Measurements from ENCODE around the gene CC2D1B.

Gene CC2D1B

DNA sequence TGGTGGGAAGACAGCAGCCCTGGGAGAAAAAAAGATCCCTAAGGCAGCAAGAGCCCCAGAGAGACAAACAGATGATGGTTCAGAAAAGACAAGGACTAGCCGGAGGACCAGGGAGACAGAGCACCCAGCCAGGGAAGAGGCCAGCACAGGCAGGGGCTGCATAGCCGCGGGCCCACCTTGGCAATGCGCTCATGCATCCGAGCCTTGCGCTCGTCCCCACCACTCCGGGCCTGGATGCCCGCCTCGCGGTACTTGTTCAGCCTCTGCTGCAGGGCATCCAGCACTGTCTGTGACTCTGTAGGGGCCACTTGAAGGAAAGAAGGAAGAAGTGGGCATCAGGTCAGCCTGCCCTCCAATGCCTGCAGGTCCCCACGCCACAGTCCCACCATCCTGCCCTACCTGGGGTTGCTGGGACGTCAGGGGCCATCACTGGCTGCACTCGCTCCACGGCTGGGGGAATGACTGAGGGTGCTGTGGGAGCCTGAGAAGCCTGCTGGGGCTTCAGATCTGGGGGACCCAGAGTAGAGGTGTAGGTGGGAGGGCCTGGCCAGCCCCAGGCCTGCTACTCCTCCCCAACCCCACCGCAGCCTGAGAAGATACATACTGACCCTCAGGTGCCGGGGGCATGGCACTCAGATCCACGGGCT lies 7.0 kb downstream of the CC2D1B start:
- DNase-seq, result no peak

DNA sequence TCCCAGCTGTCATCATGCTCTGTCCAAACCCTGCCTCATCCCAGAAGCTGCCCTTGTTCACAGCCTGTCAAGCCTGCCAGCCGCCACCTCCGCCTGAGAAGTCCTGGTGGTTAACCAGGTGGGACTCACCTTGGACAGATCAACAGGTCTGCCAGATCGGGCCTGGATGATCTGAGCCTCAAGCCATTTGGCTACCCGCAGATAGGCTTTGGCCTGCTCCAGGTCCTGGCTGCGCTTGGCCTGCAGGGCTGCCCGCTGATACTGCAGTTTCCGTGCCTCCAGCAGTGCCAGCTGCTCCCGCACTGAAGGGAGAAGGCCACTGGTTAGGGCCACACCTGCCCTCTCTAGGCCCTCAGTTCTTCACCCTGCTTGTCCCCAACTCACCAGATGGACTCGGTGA lies 8.6 kb downstream of the CC2D1B start:
- DNase-seq, result no peak

GRCh38 chr1:52356818-52357355 lies 9.1 kb downstream of the CC2D1B start:
- no peak for DNase-seq

- DNase-seq, result no peak
These were observed 10.0 kb downstream of the CC2D1B start for GRCh38 chr1:52355847-52356505.

DNA sequence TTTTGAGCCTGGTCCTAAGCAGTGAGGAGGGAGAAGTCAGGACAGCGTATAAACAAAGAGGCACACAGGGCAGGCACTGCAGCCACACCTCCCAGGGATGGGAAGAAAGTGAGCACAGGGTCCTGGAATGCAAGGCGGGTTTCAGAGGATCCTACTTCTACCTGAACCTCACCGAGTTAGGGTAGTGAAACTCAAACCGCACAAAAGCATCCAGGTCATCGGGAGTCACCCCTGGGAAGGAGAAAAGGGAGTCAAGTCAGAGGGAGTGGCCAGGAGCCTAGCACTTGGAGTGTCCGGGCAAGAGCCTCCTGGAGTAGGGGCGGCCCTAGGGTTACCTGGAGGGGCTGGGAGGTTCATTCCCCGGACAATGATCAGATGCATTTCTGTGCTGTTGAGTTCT lies 10.6 kb downstream of the CC2D1B start:
- no peak for DNase-seq

DNA sequence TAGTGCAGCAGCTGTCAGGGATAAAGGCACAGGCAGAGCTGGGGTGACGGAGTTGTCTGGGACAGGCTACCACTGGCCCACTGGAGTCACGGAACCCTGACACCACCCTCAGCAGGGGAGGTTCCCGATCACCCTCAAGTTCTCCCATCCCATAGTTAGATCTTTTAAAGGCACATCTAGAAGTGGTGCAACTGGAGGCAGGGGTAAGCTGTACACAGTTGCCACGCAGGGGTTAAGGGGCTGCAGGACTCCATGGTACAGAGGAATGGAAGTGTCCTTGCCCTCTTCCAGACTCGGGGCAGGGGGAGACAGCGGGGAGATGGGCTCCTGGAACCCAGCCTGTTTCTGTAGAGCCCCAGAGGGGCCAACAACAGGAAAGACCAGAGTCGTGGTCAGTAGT lies 13.3 kb downstream of the CC2D1B start:
- no peak for DNase-seq

- DNase-seq, result no peak
These were observed 17.2 kb downstream of the CC2D1B start for GRCh38 chr1:52348704-52349300.

- no peak for DNase-seq
These were observed 19.4 kb downstream of the CC2D1B start for GRCh38 chr1:52346653-52347052.

GRCh38 chr1:52345252-52345651 lies 20.8 kb downstream of the CC2D1B start:
- no peak for DNase-seq

DNA sequence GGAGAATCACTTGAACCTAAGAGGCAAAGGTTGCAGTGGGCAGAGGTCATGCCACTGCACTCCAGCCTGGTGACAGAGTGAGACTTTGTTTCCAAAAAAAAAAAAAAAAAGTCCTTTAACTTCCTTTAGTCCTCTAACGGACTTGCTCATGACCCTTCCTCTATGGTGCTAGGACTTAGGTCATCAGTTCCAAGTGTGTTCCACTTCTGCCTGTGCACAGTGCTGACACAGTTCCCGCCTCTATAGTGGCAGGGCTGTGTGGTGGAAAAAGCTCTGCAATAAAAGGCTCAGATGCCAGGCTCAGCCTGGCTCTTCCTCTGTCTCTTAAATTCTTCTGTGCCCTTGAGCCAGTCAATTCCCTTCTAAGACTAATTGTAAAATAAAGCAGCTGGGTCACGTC lies 22.0 kb downstream of the CC2D1B start:
- no peak for DNase-seq

- DNase-seq, result no peak
These were observed 24.2 kb downstream of the CC2D1B start for GRCh38 chr1:52341655-52342260.

DNA sequence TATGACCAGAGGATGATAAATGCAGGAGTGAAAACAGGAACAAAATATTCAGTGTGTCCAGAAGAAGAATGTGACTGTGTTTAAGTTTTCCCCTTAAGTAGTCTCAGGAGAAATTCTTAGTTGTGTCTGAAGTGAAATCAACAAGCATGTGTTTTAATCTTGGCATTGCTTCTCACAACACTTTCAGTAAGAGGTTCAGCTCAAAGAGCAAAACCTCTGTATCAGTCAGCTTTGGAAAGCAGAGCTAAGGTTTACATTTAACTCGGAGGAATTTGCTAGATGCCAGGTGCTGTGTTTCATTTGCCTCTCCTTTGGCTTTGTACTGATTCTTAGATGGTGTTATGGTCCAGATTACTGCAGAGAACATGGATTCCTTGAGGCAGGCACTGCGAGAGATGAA lies 28.6 kb downstream of the CC2D1B start:
- no peak for DNase-seq

GRCh38 chr1:52334906-52335528 lies 31.0 kb downstream of the CC2D1B start:
- DNase-seq, result no peak

DNA sequence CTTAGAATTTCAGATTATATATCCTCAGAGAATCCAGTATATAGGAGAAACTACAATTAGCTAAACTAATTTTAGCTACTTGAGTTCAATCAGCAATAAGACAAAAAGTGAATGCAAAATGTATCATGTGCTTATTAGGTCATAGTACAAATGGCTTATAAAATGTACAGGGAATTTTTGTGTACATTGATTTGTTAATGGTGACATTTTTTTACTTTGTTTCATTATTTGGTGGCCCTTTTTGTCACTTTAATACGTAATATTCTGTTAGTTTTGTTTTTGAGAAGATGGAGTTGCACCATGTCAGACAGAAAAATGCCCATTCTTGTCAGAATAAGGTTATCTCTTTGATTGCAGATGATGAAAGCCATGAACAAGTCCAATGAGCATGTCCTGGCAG lies 33.6 kb downstream of the CC2D1B start:
- DNase-seq, result no peak

- DNase-seq, result no peak
These were observed 37.4 kb downstream of the CC2D1B start for GRCh38 chr1:52328615-52329014.

DNA sequence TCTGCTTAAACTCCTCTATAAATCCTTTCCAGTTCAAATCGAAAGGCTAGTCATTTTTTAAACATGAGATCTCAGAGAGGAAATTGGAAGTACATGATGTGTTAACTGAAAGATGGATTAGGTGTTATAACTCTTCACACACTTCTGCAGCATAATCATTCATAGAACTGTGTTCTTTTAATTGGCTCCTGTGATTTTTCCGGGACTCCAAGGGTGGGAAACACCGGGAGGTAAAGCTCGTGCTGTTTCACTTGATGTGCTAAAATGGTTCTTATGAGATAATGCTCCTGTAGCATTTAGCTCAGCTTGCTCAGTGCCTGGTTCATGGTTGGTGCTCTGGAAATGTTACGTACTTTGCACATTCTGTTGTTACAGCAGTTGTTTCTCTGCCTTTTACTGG lies 40.2 kb downstream of the CC2D1B start:
- DNase-seq, result no peak

- no peak for DNase-seq
These were observed 42.3 kb downstream of the CC2D1B start for GRCh38 chr1:52323731-52324130.

DNA sequence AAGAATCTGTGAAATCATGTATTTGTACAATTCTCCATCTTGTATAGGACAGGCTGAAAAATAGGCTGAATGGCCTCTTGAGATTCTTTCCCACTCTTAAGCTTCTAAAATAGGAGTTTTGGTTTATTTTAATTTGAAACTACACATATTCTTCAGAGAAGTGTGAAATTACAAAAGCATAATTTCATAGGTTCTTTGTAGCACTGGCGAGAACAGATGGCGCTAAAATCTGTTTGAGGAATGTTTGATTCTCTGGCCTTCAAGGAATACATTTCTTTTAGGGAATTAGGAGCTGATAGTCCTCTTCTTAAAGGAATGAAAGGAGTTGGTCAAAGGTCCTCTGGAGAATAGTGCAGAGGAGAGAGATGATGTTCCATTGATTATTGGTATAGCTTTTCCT lies 44.9 kb downstream of the CC2D1B start:
- DNase-seq, result no peak

GRCh38 chr1:52306227-52307006 lies 59.6 kb downstream of the CC2D1B start:
- no peak for DNase-seq

- DNase-seq, result no peak
These were observed 60.4 kb downstream of the CC2D1B start for GRCh38 chr1:52305417-52306226.

All from activated CD4-positive, alpha-beta T cell treated with anti-CD3 and anti-CD28 coated beads, Interleukin-2, amount 50 U/mL, for 4 hours (primary cell).